ENCODE results near the gene LST1. TPM values are rescaled to one million over a fixed set of nuclear protein-coding genes. Genes with fewer than 3 reads are reported as not detected.

LST1 gene
- total and polyA plus RNA-seq, 9 donors: 3.8 to 34.0 (median 8.6) TPM

DNA sequence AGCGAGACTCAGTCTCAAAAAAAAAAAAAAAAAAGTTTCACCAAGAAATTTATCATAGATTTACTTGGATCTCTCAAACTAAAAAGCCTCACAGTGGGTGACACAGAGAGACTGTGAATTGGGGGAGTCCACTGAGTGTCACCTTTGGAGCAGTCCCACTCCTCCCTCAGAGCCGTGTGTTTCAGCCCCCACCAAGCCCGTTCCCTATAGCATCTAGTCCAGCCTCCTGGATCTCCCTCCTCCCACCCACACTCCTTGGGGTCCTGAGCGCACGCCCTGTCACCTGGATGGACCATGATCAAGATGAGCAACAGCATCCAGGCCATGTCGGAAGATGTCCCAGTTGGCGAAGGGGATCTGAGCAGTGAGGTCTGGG lies 6.3 kb downstream of the LST1 start:
- intact Hi-C loops (cut with DNase I): no loop called here
- DNase-seq: no peak
- TF ChIP-seq POLR2A (IDR thresholded peaks at IDR 0.05): no peak
- H3K27ac ChIP-seq: no peak overlapping the region
- no peaks in the 10 kb centered on the region for H3K4me1 ChIP-seq (ENCODE audit: insufficient read depth)
- H3K36me3 ChIP-seq: no peaks in the 10 kb centered on the region
- no peaks in the 10 kb centered on the region for H3K9me3 ChIP-seq
- no peaks in the 10 kb centered on the region for H3K27me3 ChIP-seq
- no peak overlapping the region for H3K4me3 ChIP-seq
- WGBS, 3 donors: 83 to 92% (median 85%) methylated on average over 7 of the region's 7 CpGs

DNA sequence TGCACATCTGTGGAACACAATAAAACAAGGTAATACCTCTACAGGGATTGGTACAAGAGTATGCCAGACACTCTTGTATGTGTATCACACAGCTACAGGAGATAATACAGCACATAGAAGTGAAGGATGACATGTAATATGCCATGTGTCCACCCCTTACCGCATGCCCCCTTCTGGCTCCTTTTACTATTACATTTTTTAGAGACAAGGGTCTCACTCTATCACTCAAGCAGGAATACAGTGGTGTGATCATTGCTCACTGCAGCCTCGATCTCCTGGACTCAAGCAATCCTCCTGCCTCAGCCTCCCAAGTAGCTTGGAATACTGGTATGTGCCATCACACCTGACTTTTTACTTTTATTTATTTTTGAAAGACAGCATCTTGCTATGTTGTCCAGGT lies 10.9 kb downstream of the LST1 start:
- Histone ChIP-seq H3K4me3 (no peak overlapping the region), H3K27ac (no peak overlapping the region), H3K4me1 (ENCODE audit: insufficient read depth) (no peaks in the 10 kb centered on the region), H3K27me3 (no peaks in the 10 kb centered on the region), H3K9me3 (no peaks in the 10 kb centered on the region), H3K36me3 (no peaks in the 10 kb centered on the region)
- no peak for DNase-seq
- TF ChIP-seq EP300 (IDR thresholded peaks at IDR 0.05) (no peak), POLR2A (IDR thresholded peaks at IDR 0.05) (no peak)
- TF ChIP-seq, protein P1, sequence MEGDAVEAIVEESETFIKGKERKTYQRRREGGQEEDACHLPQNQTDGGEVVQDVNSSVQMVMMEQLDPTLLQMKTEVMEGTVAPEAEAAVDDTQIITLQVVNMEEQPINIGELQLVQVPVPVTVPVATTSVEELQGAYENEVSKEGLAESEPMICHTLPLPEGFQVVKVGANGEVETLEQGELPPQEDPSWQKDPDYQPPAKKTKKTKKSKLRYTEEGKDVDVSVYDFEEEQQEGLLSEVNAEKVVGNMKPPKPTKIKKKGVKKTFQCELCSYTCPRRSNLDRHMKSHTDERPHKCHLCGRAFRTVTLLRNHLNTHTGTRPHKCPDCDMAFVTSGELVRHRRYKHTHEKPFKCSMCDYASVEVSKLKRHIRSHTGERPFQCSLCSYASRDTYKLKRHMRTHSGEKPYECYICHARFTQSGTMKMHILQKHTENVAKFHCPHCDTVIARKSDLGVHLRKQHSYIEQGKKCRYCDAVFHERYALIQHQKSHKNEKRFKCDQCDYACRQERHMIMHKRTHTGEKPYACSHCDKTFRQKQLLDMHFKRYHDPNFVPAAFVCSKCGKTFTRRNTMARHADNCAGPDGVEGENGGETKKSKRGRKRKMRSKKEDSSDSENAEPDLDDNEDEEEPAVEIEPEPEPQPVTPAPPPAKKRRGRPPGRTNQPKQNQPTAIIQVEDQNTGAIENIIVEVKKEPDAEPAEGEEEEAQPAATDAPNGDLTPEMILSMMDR (IDR thresholded peaks at IDR 0.05): no peak
- intact Hi-C loops (cut with DNase I): loop anchor here in 1 of 4 donors (5.0 kb wide), 1 partner anchor 50 kb away; the partner anchor contains the start of genes ATP6V1G2 and NFKBIL1
- 25 to 43% (median 28%) methylated on average over 2 of the region's 2 CpGs for WGBS, 3 donors

DNA sequence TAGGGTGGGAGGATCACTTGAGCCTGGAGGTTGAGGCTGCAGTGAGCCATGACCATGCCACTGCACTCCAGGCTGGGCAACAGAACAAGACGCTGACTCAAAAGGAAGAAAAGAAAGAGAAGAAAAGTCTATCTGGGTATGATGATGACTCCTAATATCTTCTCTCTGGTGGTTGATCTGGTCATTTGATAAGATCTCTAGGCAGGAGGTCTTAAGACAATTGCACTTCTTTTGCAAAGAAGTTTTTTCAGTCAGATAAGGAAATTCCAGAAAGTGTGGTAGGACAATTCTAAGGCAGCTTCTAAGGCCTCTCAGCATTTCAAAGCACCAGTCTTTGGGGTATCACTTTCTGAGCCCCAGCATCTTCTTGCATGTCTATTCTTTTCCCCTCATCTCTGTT lies 21.2 kb downstream of the LST1 start:
- TF ChIP-seq EP300 (IDR thresholded peaks at IDR 0.05) (no peak), POLR2A (IDR thresholded peaks at IDR 0.05) (no peak)
- TF ChIP-seq, protein P1 (IDR thresholded peaks at IDR 0.05): no peak
- no peaks in the 10 kb centered on the region for H3K36me3 ChIP-seq
- no peak overlapping the region for H3K27ac ChIP-seq
- no peak overlapping the region for H3K4me3 ChIP-seq
- intact Hi-C loops (cut with DNase I): no loop called here
- WGBS, 3 donors: 78 to 89% (median 84%) methylated on average over 1 of the region's 1 CpG
- H3K4me1 ChIP-seq (ENCODE audit: insufficient read depth): no peaks in the 10 kb centered on the region
- no peaks in the 10 kb centered on the region for H3K9me3 ChIP-seq
- no peaks in the 10 kb centered on the region for H3K27me3 ChIP-seq
- no peak for DNase-seq

DNA sequence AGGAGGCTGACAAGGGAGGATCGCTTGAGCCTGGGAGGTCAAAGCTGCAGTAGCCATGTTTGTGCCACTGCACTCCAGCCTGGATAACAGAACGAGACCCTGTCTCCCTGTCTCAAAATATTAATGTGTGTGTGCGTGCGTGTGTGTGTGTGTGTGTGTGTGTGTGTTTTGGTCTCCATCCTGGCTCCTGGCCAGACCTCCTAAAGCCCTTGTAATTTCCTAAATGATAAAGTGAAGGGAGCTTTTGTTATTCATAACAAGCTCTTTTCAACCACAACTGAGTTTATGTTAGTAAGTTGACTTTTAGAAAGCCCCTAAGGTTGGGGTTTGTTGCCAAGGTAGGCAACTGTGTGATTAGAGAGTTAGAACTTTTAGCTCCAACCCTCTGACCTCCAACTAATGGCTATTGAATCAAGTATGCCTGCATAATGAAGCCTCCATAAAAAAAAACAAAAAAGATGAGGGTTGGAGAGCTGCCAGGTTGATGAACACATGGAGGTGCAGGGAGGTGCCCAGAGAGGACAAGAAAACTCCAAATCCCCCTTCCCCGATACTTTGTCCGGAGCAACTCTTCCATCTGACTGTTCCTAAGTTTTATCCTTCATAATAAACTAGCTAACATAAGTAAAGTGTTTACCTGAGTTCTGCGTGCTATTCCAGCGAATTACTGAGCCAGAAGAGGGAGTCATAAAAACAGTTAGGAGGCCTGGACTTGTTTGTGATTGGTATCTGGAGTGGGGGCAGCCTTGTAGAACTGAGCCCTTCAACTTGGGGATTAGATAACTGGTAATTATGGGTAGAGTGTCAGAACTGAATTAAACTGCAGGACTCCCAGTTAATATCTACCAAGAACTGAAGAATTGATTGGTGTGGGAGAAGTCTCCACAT lies 23.7 kb downstream of the LST1 start:
- H3K36me3 ChIP-seq: no peaks in the 10 kb centered on the region
- WGBS, 3 donors: 41 to 52% (median 46%) methylated on average over 8 of the region's 8 CpGs
- no peaks in the 10 kb centered on the region for H3K4me1 ChIP-seq (ENCODE audit: insufficient read depth)
- intact Hi-C loops (cut with DNase I): loop anchor here in 1 of 4 donors (10.0 kb wide), 1 partner anchor 65 kb away; the partner anchor contains the start of genes ATP6V1G2, DDX39B and NFKBIL1
- H3K27ac ChIP-seq: no peak overlapping the region
- TF ChIP-seq, protein P1 (IDR thresholded peaks at IDR 0.05): no peak
- TF ChIP-seq POLR2A (IDR thresholded peaks at IDR 0.05): no peak
- no peak for TF ChIP-seq EP300 (IDR thresholded peaks at IDR 0.05)
- H3K27me3 ChIP-seq: no peaks in the 10 kb centered on the region
- DNase-seq: no peak
- H3K9me3 ChIP-seq: no peaks in the 10 kb centered on the region
- no peak overlapping the region for H3K4me3 ChIP-seq

DNA sequence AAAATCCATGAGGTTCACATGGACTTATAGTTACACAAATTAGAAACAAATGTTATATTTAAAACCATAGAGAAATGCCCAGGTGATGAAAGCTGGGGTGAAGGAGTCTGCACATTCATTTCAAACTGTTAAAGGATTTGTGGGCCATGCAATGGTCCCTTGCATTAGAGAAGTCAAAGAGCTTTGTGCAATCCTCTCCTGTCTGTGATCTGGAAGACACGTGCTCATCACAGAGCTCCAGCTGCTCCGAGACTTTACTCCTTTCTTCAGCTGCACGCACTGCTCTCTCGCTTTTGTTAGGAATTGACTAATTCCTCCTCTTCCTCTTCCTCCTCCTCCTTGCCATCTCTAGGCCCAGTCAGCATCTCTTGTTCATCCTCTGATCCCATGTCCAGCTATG lies 24.9 kb downstream of the LST1 start:
- intact Hi-C loops (cut with DNase I): loop anchor here in 1 of 4 donors (10.0 kb wide), 1 partner anchor 66 kb away; the partner anchor contains the start of genes ATP6V1G2, DDX39B and NFKBIL1
- Histone ChIP-seq H3K27me3 (no peaks in the 10 kb centered on the region), H3K9me3 (no peaks in the 10 kb centered on the region), H3K4me3 (no peak overlapping the region), H3K27ac (no peak overlapping the region), H3K36me3 (no peaks in the 10 kb centered on the region), H3K4me1 (ENCODE audit: insufficient read depth) (no peaks in the 10 kb centered on the region)
- 44 to 56% (median 47%) methylated on average over 4 of the region's 4 CpGs for WGBS, 3 donors
- no peak for DNase-seq
- TF ChIP-seq POLR2A (IDR thresholded peaks at IDR 0.05) (no peak), EP300 (IDR thresholded peaks at IDR 0.05) (no peak)
- TF ChIP-seq, protein P1 (IDR thresholded peaks at IDR 0.05): no peak
